SK-N-SH treated with all-trans-retinoic acid at 6 μM for 48 hours (cell line): ENCODE data around the gene RPS24.

ENCODE experiments used
- ATAC-seq: fragments of 200-7000 bp; cut with Tn5 transposase; 3 replicates; pipeline ENCODE4 v1.9.1; 2020; ENCODE audit warnings: mild to moderate bottlenecking, moderate library complexity
- BACH2 ChIP-seq: fragments of 250-450 bp; sonication (Bioruptor Pico); IDR thresholded peaks from 2 replicates; pipeline ENCODE4 v1.9.0; 2021; ENCODE audit warnings: mild to moderate bottlenecking, borderline replicate concordance
- CREB5 ChIP-seq: fragments of 250-450 bp; sonication (Bioruptor Pico); IDR thresholded peaks from 2 replicates; pipeline ENCODE4 v1.5.1; 2020; ENCODE audit warnings: low read depth, mild to moderate bottlenecking, moderate library complexity
- GLIS3 ChIP-seq: fragments of 250-450 bp; sonication (Bioruptor Pico); IDR thresholded peaks from 2 replicates; pipeline ENCODE4 v1.5.0; 2020; ENCODE audit warnings: mild to moderate bottlenecking, moderate library complexity
- OSR1 ChIP-seq: fragments of 250-450 bp; sonication (Bioruptor Pico); IDR thresholded peaks from 2 replicates; pipeline ENCODE4 v1.8.0; 2022; ENCODE audit warnings: moderate library complexity, mild to moderate bottlenecking, inconsistent platforms
- PATZ1 ChIP-seq: fragments of 250-450 bp; sonication (Bioruptor Pico); IDR thresholded peaks from 2 replicates; pipeline ENCODE4 v1.8.0; 2020; ENCODE audit warnings: mild to moderate bottlenecking, moderate library complexity, borderline replicate concordance
- SNAI2 ChIP-seq: fragments of 250-450 bp; sonication (Bioruptor Pico); IDR thresholded peaks from 2 replicates; pipeline ENCODE4 v1.5.0; 2020; ENCODE audit warnings: mild to moderate bottlenecking, moderate library complexity
- TCF4 ChIP-seq: fragments of 250-450 bp; sonication (Bioruptor Pico); IDR thresholded peaks from 2 replicates; pipeline ENCODE4 v1.8.0; 2021; ENCODE audit warnings: mild to moderate bottlenecking, moderate library complexity, borderline replicate concordance
- TSHZ2 ChIP-seq: fragments of 250-450 bp; sonication (Bioruptor Pico); IDR thresholded peaks from 2 replicates; pipeline ENCODE4 v1.5.0; 2020; ENCODE audit warnings: mild to moderate bottlenecking, moderate library complexity
- ZC3H10 ChIP-seq: fragments of 250-450 bp; sonication (Bioruptor Pico); IDR thresholded peaks from 2 replicates; pipeline ENCODE4 v1.5.1; 2021; ENCODE audit warnings: mild to moderate bottlenecking, moderate library complexity
- ZFP3 ChIP-seq: fragments of 250-450 bp; sonication (Bioruptor Pico); IDR thresholded peaks from 2 replicates; pipeline ENCODE4 v1.5.0; 2020; ENCODE audit warnings: mild to moderate bottlenecking, moderate library complexity
- ZNF70 ChIP-seq: fragments of 450-650 bp; formaldehyde crosslinking; IDR thresholded peaks from 2 replicates; pipeline ENCODE4 v1.5.0; 2020; ENCODE audit warnings: mild to moderate bottlenecking, moderate library complexity

The RPS24 gene

GRCh38 chr10:78079411-78079810, 45.7 kb downstream of the RPS24 start (continued):
- no peak for TF ChIP-seq BACH2 (CRISPR knock-in tag)
- no peak for TF ChIP-seq OSR1 (CRISPR knock-in tag)
- no peak for TF ChIP-seq PATZ1 (CRISPR knock-in tag)
- no peak for TF ChIP-seq TSHZ2 (CRISPR knock-in tag)

- no peak for TF ChIP-seq TCF4 (CRISPR knock-in tag)
- no peak for ATAC-seq
Observed at GRCh38 chr10:78081292-78081691, 47.6 kb downstream of the RPS24 start.

- no peak for ATAC-seq
Observed at GRCh38 chr10:78082636-78083035, 49.0 kb downstream of the RPS24 start.

More at GRCh38 chr10:78082636-78083035, 49.0 kb downstream of the RPS24 start:
- TF ChIP-seq ZC3H10 (CRISPR knock-in tag), result no peak
- no peak for TF ChIP-seq CREB5 (CRISPR knock-in tag)
- TF ChIP-seq ZNF70 (CRISPR knock-in tag), result no peak
- no peak for TF ChIP-seq ZFP3 (CRISPR knock-in tag)
- no peak for TF ChIP-seq SNAI2 (CRISPR knock-in tag)
- no peak for TF ChIP-seq GLIS3
